H9 (cell line): Measurements from ENCODE around the gene NBEA. TPM values are rescaled to one million over a fixed set of nuclear protein-coding genes. Genes with fewer than 3 reads are reported as not detected.

Experiments used
- DNase-seq: peaks from one replicate; pipeline ENCODE4 v3.0.0-alpha.2; 2017
- H2AFZ ChIP-seq: one replicate; pipeline ENCODE4 v1.6.1; 2013; ENCODE audit warnings: mild to moderate bottlenecking, low read length, control low read depth, moderate library complexity
- H2AK5ac ChIP-seq: 2 replicates; pipeline ENCODE4 v1.6.1; 2013; ENCODE audit warnings: low read length, control low read depth, mixed read lengths; ENCODE audit not compliant: insufficient read length
- H2BK120ac ChIP-seq: one replicate; pipeline ENCODE4 v1.6.1; 2013; ENCODE audit warnings: low read depth, mild to moderate bottlenecking, low read length, control low read depth, inconsistent platforms; ENCODE audit not compliant: poor library complexity, severe bottlenecking
- H2BK12ac ChIP-seq: 2 replicates; pipeline ENCODE4 v1.6.1; 2013; ENCODE audit warnings: low read length, control low read depth, mixed read lengths, low read depth; ENCODE audit not compliant: insufficient read length
- H2BK15ac ChIP-seq: 2 replicates; pipeline ENCODE4 v1.6.1; 2013; ENCODE audit warnings: low read depth, low read length, control low read depth
- H2BK20ac ChIP-seq: one replicate; pipeline ENCODE4 v1.6.1; 2013; ENCODE audit warnings: low read depth, mild to moderate bottlenecking, low read length, control low read depth, inconsistent platforms; ENCODE audit not compliant: poor library complexity, severe bottlenecking
- H2BK5ac ChIP-seq: 2 replicates; pipeline ENCODE4 v1.6.1; 2013; ENCODE audit warnings: low read length, control low read depth, mixed read lengths; ENCODE audit not compliant: insufficient read length
- H3K14ac ChIP-seq: 2 replicates; pipeline ENCODE4 v1.6.1; 2013; ENCODE audit warnings: low read length, control low read depth; ENCODE audit not compliant: insufficient read depth
- H3K18ac ChIP-seq: 2 replicates; pipeline ENCODE4 v1.6.1; 2013; ENCODE audit warnings: low read depth, mild to moderate bottlenecking, mixed read lengths, low read length, control low read depth; ENCODE audit not compliant: insufficient read length
- H3K23ac ChIP-seq: 2 replicates; pipeline ENCODE4 v1.6.1; 2013; ENCODE audit warnings: low read length, control low read depth, mixed read lengths, low read depth; ENCODE audit not compliant: insufficient read length
- H3K23me2 ChIP-seq: 2 replicates; pipeline ENCODE4 v1.6.1; 2013; ENCODE audit warnings: low read depth, mild to moderate bottlenecking, mixed read lengths, low read length, control low read depth; ENCODE audit not compliant: insufficient read length, poor library complexity, severe bottlenecking
- H3K27ac ChIP-seq: 2 replicates; pipeline ENCODE4 v1.5.1; 2013; ENCODE audit warnings: low read length, control low read depth, mixed read lengths, low read depth; ENCODE audit not compliant: insufficient read length
- H3K27me3 ChIP-seq: 2 replicates; pipeline ENCODE4 v1.6.1; 2013; ENCODE audit warnings: low read length, control low read depth, inconsistent platforms; ENCODE audit not compliant: insufficient read depth
- H3K4ac ChIP-seq: 2 replicates; pipeline ENCODE4 v1.6.1; 2013; ENCODE audit warnings: low read depth, mild to moderate bottlenecking, control low read depth, inconsistent platforms, low read length, moderate library complexity
- H3K4me1 ChIP-seq: 2 replicates; pipeline ENCODE4 v1.6.1; 2013; ENCODE audit warnings: low read length, control low read depth, inconsistent platforms; ENCODE audit not compliant: insufficient read depth
- H3K4me2 ChIP-seq: 2 replicates; pipeline ENCODE4 v1.6.1; 2013; ENCODE audit warnings: low read length, control low read depth, mixed read lengths; ENCODE audit not compliant: insufficient read length, insufficient read depth
- H3K56ac ChIP-seq: 2 replicates; pipeline ENCODE4 v1.6.1; 2013; ENCODE audit warnings: low read depth, mild to moderate bottlenecking, mixed read lengths, low read length, control low read depth; ENCODE audit not compliant: insufficient read length
- H3K79me1 ChIP-seq: 2 replicates; pipeline ENCODE4 v1.6.1; 2013; ENCODE audit warnings: low read depth, mild to moderate bottlenecking, moderate library complexity, low read length, control low read depth, inconsistent platforms; ENCODE audit not compliant: insufficient read depth, poor library complexity, severe bottlenecking
- H3K79me2 ChIP-seq: 2 replicates; pipeline ENCODE4 v1.6.1; 2013; ENCODE audit warnings: low read length, control low read depth, inconsistent platforms; ENCODE audit not compliant: insufficient read depth
- H3K9ac ChIP-seq: 2 replicates; pipeline ENCODE4 v1.6.1; 2013; ENCODE audit warnings: low read length, control low read depth, mixed read lengths; ENCODE audit not compliant: insufficient read length; ENCODE audit errors: extremely low read depth
- H3K9me3 ChIP-seq: one replicate; pipeline ENCODE4 v1.6.1; 2013; ENCODE audit warnings: low read depth, low read length, inconsistent platforms; ENCODE audit not compliant: control insufficient read depth
- H3T11ph ChIP-seq: one replicate; pipeline ENCODE4 v1.6.1; 2013; ENCODE audit warnings: mild to moderate bottlenecking, low read length, control low read depth, inconsistent platforms
- H4K20me1 ChIP-seq: one replicate; pipeline ENCODE4 v1.6.1; 2013; ENCODE audit not compliant: control insufficient read depth, insufficient read length, insufficient read depth
- H4K5ac ChIP-seq: 2 replicates; pipeline ENCODE4 v1.6.1; 2013; ENCODE audit warnings: low read depth, mild to moderate bottlenecking, mixed read lengths, low read length, control low read depth; ENCODE audit not compliant: insufficient read length
- H4K8ac ChIP-seq: replicated peaks from 2 replicates; pipeline ENCODE4 v1.6.1; 2013; ENCODE audit warnings: low read length, control low read depth, mixed read lengths, low read depth; ENCODE audit not compliant: insufficient read length
- H4K91ac ChIP-seq: 2 replicates; pipeline ENCODE4 v1.6.1; 2013; ENCODE audit warnings: low read depth, mild to moderate bottlenecking, moderate library complexity, mixed read lengths, low read length, control low read depth; ENCODE audit not compliant: insufficient read length
- H3K27ac Mint-ChIP-seq, 3 experiments: 2 replicates in 2 of 3; 3 replicates in 1 of 3; pipeline ENCODE4 v1.8.0; 2020 to 2021; ENCODE audit warnings: mixed read lengths in 3 of 3, mild to moderate bottlenecking in 1 of 3, moderate library complexity in 1 of 3
- H3K27me3 Mint-ChIP-seq: 2 replicates; pipeline ENCODE4 v1.8.0; 2021; ENCODE audit warnings: low read depth, mild to moderate bottlenecking, moderate library complexity, mixed read lengths
- H3K36me3 Mint-ChIP-seq, 3 experiments: 2 replicates in 2 of 3; 3 replicates in 1 of 3; pipeline ENCODE4 v1.8.0; 2020 to 2021; ENCODE audit warnings: low read depth in 3 of 3, mixed read lengths in 3 of 3; ENCODE audit not compliant: insufficient read depth in 1 of 3
- H3K4me1 Mint-ChIP-seq, 2 experiments: 2 replicates each; pipeline ENCODE4 v1.8.0; 2020; ENCODE audit warnings: mixed read lengths in 2 of 2
- H3K4me3 Mint-ChIP-seq, 2 experiments: 2 replicates in 1 of 2; 3 replicates in 1 of 2; pipeline ENCODE4 v1.8.0; 2020 to 2021; ENCODE audit warnings: mild to moderate bottlenecking in 2 of 2, mixed read lengths in 2 of 2, moderate library complexity in 1 of 2
- H3K9me3 Mint-ChIP-seq, 2 experiments: 2 replicates in 1 of 2; 3 replicates in 1 of 2; pipeline ENCODE4 v1.8.0; 2020; ENCODE audit warnings: mild to moderate bottlenecking in 2 of 2, mixed read lengths in 2 of 2, moderate library complexity in 1 of 2
- CTCF ChIP-seq: fragments of 200-600 bp; sonication (generic); conservative IDR thresholded peaks from 3 replicates; pipeline ENCODE4 v1.8.0; 2021; ENCODE audit warnings: antibody characterized with exemption, mild to moderate bottlenecking
- WGBS: extraction: QIAGEN DNeasy Blood & Tissue Kit; methylation state at CpG from one replicate; pipeline ENCODE4 v1.1.7; 2013; ENCODE audit warnings: missing lambda C conversion rate, low lambda C conversion rate, mixed read lengths; ENCODE audit not compliant: insufficient read length; ENCODE audit errors: extremely low coverage; 5-methylcytosine and 5-hydroxymethylcytosine counted together
- total RNA-seq: library from RNA; stranded (reverse); gene quantifications from 2 replicates; pipeline ENCODE4 v1.2.1, GENCODE V29; 2021

Gene NBEA
- total RNA-seq, 1 experiment from 2014 or later = 17.3 TPM

GRCh38 chr13:35675651-35676050 lies 733.6 kb downstream of the NBEA start:
- Histone ChIP-seq H2AFZ (no peak overlapping the region), H4K8ac (no peak overlapping the region), H2BK15ac (no peak overlapping the region), H3K4me1 (no peaks in the 10 kb centered on the region), H3K27ac (no peak overlapping the region), H3K27me3 (no peaks in the 10 kb centered on the region), H3K79me1 (no peaks in the 10 kb centered on the region), H3K23me2 (no peaks in the 10 kb centered on the region), H2AK5ac (no peak overlapping the region), H2BK120ac (no peak overlapping the region), H3K14ac (no peak overlapping the region), H3K9me3 (no peaks in the 10 kb centered on the region), H3K23ac (no peak overlapping the region), H3K79me2 (no peaks in the 10 kb centered on the region), H2BK5ac (no peak overlapping the region), H4K91ac (no peak overlapping the region), H3K18ac (no peak overlapping the region), H3K4ac (no peak overlapping the region), H4K5ac (no peak overlapping the region), H2BK20ac (no peak overlapping the region), H2BK12ac (no peak overlapping the region), H4K20me1 (no peaks in the 10 kb centered on the region), H3K4me2 (no peak overlapping the region), H3K56ac (no peak overlapping the region), H3K9ac (no peak overlapping the region), H3T11ph (no peak overlapping the region)
- Mint-ChIP-seq H3K27ac (no peak overlapping the region), H3K4me3 (no peak overlapping the region), H3K4me1 (peaks cover 0 to 9% of the 10 kb centered on the region in 2 experiments; a peak in 2 of 4 replicates), H3K27me3 (no peaks in the 10 kb centered on the region), H3K36me3 (peaks cover 0 to 6% (median 0%) of the 10 kb centered on the region in 3 experiments; a peak in 2 of 7 replicates), H3K9me3 (peaks cover 7 to 9% of the 10 kb centered on the region in 2 experiments)
- DNase-seq = no peak
- WGBS = no CpG with 5 or more reads among the region's 4 CpGs
- no peak for TF ChIP-seq CTCF
